Measurements from ENCODE around the gene FOXJ3. TPM values are rescaled to one million over a fixed set of nuclear protein-coding genes. Genes with fewer than 3 reads are reported as not detected.

FOXJ3 gene
- total RNA-seq, 1 donor: 37.3 TPM

DNA sequence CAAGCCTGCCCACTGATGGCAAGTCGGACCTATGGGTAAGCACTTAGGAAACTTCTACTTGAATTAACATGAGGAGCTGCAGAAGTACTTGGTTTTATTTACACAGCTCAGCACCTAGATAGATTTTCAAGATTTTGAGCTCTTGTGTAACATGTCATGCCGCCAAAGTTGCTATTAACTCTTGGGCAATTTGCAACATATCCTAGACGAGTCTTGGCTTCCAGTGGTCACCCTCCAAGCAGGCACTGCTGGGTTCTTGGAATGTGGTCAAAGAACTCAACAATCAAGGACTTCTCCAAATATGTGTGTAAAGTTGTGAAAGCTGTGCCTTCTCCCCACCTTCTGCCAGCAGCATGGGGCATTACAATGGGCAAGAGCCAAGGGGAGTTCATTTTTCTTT lies 199.6 kb downstream of the FOXJ3 start:
- Histone ChIP-seq H3K9me3 (ENCODE audit: low read depth, low read length) (no peaks in the 10 kb centered on the region), H3K4me2 (ENCODE audit: insufficient read depth, low read length) (no peak overlapping the region), H3K4me3 (ENCODE audit: insufficient read depth, low read length) (no peak overlapping the region), H3K27me3 (ENCODE audit: insufficient read depth, low read length) (peaks cover 2% of the 10 kb centered on the region), H4K20me1 (ENCODE audit: insufficient read depth, low read length) (no peaks in the 10 kb centered on the region), H3K4me1 (ENCODE audit: insufficient read depth, low read length) (no peaks in the 10 kb centered on the region), H3K79me2 (ENCODE audit: insufficient read depth, low read length) (no peaks in the 10 kb centered on the region), H3K27ac (ENCODE audit: low read depth, low read length) (no peak overlapping the region), H2AFZ (ENCODE audit: low read length) (no peak overlapping the region), H3K36me3 (ENCODE audit: insufficient read depth, low read length) (no peaks in the 10 kb centered on the region)
- no peak for DNase-seq (ENCODE audit: insufficient read length, low spot score, missing footprints)
- TF ChIP-seq, protein P1, sequence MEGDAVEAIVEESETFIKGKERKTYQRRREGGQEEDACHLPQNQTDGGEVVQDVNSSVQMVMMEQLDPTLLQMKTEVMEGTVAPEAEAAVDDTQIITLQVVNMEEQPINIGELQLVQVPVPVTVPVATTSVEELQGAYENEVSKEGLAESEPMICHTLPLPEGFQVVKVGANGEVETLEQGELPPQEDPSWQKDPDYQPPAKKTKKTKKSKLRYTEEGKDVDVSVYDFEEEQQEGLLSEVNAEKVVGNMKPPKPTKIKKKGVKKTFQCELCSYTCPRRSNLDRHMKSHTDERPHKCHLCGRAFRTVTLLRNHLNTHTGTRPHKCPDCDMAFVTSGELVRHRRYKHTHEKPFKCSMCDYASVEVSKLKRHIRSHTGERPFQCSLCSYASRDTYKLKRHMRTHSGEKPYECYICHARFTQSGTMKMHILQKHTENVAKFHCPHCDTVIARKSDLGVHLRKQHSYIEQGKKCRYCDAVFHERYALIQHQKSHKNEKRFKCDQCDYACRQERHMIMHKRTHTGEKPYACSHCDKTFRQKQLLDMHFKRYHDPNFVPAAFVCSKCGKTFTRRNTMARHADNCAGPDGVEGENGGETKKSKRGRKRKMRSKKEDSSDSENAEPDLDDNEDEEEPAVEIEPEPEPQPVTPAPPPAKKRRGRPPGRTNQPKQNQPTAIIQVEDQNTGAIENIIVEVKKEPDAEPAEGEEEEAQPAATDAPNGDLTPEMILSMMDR (IDR thresholded peaks at IDR 0.05; ENCODE audit: extremely low read depth, low read depth, low read length): no peak

DNA sequence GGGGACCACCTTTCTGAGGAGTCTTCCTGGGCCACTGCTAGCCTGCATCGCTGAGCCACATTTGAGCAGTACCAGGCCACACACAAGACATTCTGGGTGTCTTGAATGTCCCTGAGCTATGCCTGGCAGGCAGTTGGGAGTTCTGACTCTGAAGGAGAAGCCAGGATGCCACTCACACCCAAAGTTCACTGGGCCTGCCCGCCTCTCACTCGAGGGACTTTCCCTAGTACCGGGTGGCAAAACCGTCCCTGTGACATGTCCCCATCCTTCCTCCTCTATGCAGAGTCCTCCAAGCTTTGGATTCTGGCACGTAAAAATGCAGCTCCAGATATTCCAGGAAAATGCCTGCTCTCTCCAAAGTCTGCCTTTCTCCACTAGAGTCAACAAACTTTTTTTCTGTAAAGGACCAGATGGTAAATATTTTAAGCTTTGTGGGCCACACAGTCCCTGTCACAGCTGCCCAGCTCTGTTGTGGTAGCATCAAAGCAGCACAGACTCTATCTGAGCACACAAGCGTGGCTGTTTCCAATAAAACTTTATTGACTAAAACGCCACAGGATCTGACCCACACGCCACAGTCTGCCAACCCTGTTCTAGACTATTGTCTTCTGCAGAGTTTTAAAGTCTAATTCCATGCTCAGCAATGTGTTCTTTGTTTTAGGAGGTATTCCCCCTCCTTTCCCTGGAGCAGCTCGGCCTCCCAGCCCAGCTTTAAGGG lies 201.1 kb downstream of the FOXJ3 start:
- H4K20me1 ChIP-seq (ENCODE audit: insufficient read depth, low read length): no peaks in the 10 kb centered on the region
- no peak overlapping the region for H3K4me3 ChIP-seq (ENCODE audit: insufficient read depth, low read length)
- H3K79me2 ChIP-seq (ENCODE audit: insufficient read depth, low read length): no peaks in the 10 kb centered on the region
- no peaks in the 10 kb centered on the region for H3K4me1 ChIP-seq (ENCODE audit: insufficient read depth, low read length)
- H3K9me3 ChIP-seq (ENCODE audit: low read depth, low read length): no peaks in the 10 kb centered on the region
- TF ChIP-seq, protein P1 (IDR thresholded peaks at IDR 0.05; ENCODE audit: extremely low read depth, low read depth, low read length): no peak
- H3K36me3 ChIP-seq (ENCODE audit: insufficient read depth, low read length): no peaks in the 10 kb centered on the region
- no peak overlapping the region for H3K27ac ChIP-seq (ENCODE audit: low read depth, low read length)
- H2AFZ ChIP-seq (ENCODE audit: low read length): no peak overlapping the region
- DNase-seq (ENCODE audit: insufficient read length, low spot score, missing footprints): no peak
- peaks cover 6% of the 10 kb centered on the region for H3K27me3 ChIP-seq (ENCODE audit: insufficient read depth, low read length)
- no peak overlapping the region for H3K4me2 ChIP-seq (ENCODE audit: insufficient read depth, low read length)

DNA sequence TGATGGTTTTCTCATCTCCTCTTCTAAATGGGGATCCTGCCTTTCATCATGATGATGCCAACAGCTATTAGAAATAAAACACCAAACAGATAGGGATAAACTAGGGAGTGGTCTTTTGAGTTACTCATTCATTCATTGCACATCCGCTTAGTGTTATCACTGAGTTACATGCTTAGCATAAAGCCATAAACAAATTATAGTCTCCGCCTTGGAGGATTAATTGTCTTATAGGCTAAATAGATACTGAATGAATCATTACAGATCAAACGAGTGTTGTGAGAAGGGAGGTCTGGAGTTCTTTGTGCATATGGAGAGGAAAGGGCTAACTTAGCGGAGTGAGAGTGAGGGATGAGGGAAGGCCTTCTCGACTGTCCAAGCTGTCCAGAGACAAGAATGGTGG lies 201.6 kb downstream of the FOXJ3 start:
- TF ChIP-seq, protein P1 (IDR thresholded peaks at IDR 0.05; ENCODE audit: extremely low read depth, low read depth, low read length): no peak
- H3K4me2 ChIP-seq (ENCODE audit: insufficient read depth, low read length): no peak overlapping the region
- no peaks in the 10 kb centered on the region for H3K36me3 ChIP-seq (ENCODE audit: insufficient read depth, low read length)
- H3K9me3 ChIP-seq (ENCODE audit: low read depth, low read length): no peaks in the 10 kb centered on the region
- no peak for DNase-seq (ENCODE audit: insufficient read length, low spot score, missing footprints)
- H3K79me2 ChIP-seq (ENCODE audit: insufficient read depth, low read length): no peaks in the 10 kb centered on the region
- H3K27ac ChIP-seq (ENCODE audit: low read depth, low read length): no peak overlapping the region
- no peaks in the 10 kb centered on the region for H3K4me1 ChIP-seq (ENCODE audit: insufficient read depth, low read length)
- peaks cover 10% of the 10 kb centered on the region for H3K27me3 ChIP-seq (ENCODE audit: insufficient read depth, low read length)
- no peaks in the 10 kb centered on the region for H4K20me1 ChIP-seq (ENCODE audit: insufficient read depth, low read length)
- no peak overlapping the region for H3K4me3 ChIP-seq (ENCODE audit: insufficient read depth, low read length)
- H2AFZ ChIP-seq (ENCODE audit: low read length): no peak overlapping the region

DNA sequence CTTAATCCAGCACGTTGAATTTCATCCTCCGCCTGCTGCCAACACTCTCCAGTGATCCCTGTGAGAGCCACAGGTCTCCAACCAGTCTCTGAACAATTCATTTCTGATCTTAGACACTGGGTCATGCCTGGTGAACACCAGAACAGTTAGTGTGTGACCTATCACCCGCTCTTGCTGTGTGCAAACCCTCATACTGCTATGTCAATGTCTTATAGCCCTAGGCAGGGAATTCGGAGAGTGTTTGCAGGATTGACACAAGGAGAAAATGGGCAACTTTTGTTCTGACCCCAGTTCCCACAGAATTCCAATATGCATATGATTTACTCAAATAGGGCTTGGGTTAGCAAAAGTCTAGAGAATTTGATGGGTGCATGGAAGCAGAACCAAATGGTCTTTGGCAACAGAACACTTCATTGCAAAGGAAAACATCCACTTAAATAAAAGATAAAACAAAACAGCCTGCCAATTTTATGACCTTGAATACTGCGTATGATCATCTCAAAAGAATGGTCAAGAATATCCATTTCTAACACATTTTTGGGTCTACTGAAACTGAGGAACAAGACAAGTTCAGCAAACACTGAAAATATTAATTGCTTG lies 204.9 kb downstream of the FOXJ3 start:
- Histone ChIP-seq H3K27ac (ENCODE audit: low read depth, low read length) (no peak overlapping the region), H3K9me3 (ENCODE audit: low read depth, low read length) (no peaks in the 10 kb centered on the region), H3K79me2 (ENCODE audit: insufficient read depth, low read length) (no peaks in the 10 kb centered on the region), H3K4me2 (ENCODE audit: insufficient read depth, low read length) (no peak overlapping the region), H3K4me1 (ENCODE audit: insufficient read depth, low read length) (no peaks in the 10 kb centered on the region), H3K36me3 (ENCODE audit: insufficient read depth, low read length) (no peaks in the 10 kb centered on the region), H3K4me3 (ENCODE audit: insufficient read depth, low read length) (no peak overlapping the region), H2AFZ (ENCODE audit: low read length) (no peak overlapping the region), H4K20me1 (ENCODE audit: insufficient read depth, low read length) (no peaks in the 10 kb centered on the region), H3K27me3 (ENCODE audit: insufficient read depth, low read length) (peaks cover 11% of the 10 kb centered on the region)
- TF ChIP-seq, protein P1 (IDR thresholded peaks at IDR 0.05; ENCODE audit: extremely low read depth, low read depth, low read length): no peak
- DNase-seq (ENCODE audit: insufficient read length, low spot score, missing footprints): no peak

All from osteoblast (primary cell).